GM18505 (cell line): Measurements from ENCODE around the gene PLXNB3.

ENCODE experiments used
- ATAC-seq: cut with Tn5 transposase; IDR thresholded peaks from one replicate; pipeline ENCODE4 v1.9.1; 2021; ENCODE audit not compliant: unreplicated experiment
- POLR2A ChIP-seq: IDR thresholded peaks from 4 replicates; pipeline ENCODE4 v1.6.1; 2011; ENCODE audit warnings: borderline replicate concordance; ENCODE audit not compliant: insufficient read depth, insufficient read length; ENCODE audit errors: extremely low read depth

PLXNB3 gene

GRCh38 chrX:153761863-153762262 is 2.2 kb upstream of the PLXNB3 start:
- no peak for ATAC-seq
- TF ChIP-seq POLR2A, result no peak

- no peak for TF ChIP-seq POLR2A
- no peak for ATAC-seq
These were observed 1.3 kb upstream of the PLXNB3 start for GRCh38 chrX:153762626-153763173.

- no peak for ATAC-seq
These were observed 634 bp upstream of the PLXNB3 start for GRCh38 chrX:153763298-153763932.

GRCh38 chrX:153764786-153765137 is 713 bp downstream of the PLXNB3 start:
- no peak for ATAC-seq
- TF ChIP-seq POLR2A, result no peak

More at GRCh38 chrX:153763298-153763932, 634 bp upstream of the PLXNB3 start:
- no peak for TF ChIP-seq POLR2A

GRCh38 chrX:153765138-153766079 is 1.4 kb downstream of the PLXNB3 start:
- TF ChIP-seq POLR2A, result no peak
- ATAC-seq, result no peak

GRCh38 chrX:153766098-153766817 is 2.2 kb downstream of the PLXNB3 start:
- no peak for TF ChIP-seq POLR2A
- no peak for ATAC-seq

GRCh38 chrX:153766871-153767673 is 3.0 kb downstream of the PLXNB3 start:
- no peak for ATAC-seq
- no peak for TF ChIP-seq POLR2A

GRCh38 chrX:153767674-153768055 is 3.6 kb downstream of the PLXNB3 start:
- ATAC-seq, result no peak
- TF ChIP-seq POLR2A, result no peak

- no peak for TF ChIP-seq POLR2A
- no peak for ATAC-seq
These were observed 4.5 kb downstream of the PLXNB3 start for GRCh38 chrX:153768311-153769157.

- ATAC-seq, result no peak
- no peak for TF ChIP-seq POLR2A
These were observed 5.3 kb downstream of the PLXNB3 start for GRCh38 chrX:153769158-153769864.

- TF ChIP-seq POLR2A, result no peak
- no peak for ATAC-seq
These were observed 6.0 kb downstream of the PLXNB3 start for GRCh38 chrX:153769865-153770600.
